A549 (cell line): ENCODE data around the gene PROM2.

Experiments used
- BHLHE40 ChIP-seq: IDR thresholded peaks from 2 replicates; pipeline ENCODE4 v1.6.1; 2012; ENCODE audit warnings: low read depth, low read length, inconsistent platforms
- CTCF ChIP-seq: fragments of >200 bp; sonication (Bioruptor Twin); formaldehyde crosslinking; IDR thresholded peaks from 3 replicates; pipeline ENCODE4 v1.5.1; 2016

GRCh38 chr2:95289253-95289652 is 15.0 kb downstream of the PROM2 start:
- TF ChIP-seq CTCF (no peak), BHLHE40 (no peak)
